Measurements from ENCODE around the gene UQCC3. TPM values are rescaled to one million over a fixed set of nuclear protein-coding genes. Genes with fewer than 3 reads are reported as not detected.

UQCC3 gene
- total and polyA plus RNA-seq, 9 donors, result 1.6 to 13.7 (median 8.9) TPM

DNA sequence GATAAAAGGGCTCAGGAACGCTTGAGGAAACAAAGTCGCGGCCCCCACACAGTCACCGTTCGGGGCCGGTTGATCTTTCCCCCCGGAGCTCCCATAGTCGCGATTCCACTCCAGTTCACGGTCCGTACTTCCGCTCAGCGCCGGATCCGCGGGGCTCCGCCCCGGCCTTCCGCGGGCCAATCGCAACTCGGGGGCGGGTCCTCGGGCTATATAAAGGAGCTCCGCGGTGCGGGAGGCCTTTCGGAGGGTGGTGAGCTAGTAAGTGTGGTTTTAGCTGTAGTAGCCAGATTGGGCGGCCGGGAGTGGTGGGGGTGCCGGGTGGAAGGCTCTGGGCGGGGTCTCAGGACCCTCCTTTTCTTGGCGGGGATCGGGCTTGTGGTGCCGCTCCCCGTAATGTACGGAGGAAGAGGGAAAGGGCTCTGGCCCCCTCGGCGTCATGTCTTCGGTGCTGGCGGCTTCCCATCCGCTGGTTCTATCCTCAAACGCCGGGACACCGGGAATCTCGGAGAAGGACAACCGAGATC lies 6.3 kb upstream of the UQCC3 start, which contains the start of the genes C11orf98 and CSKMT:
Gene C11orf98 (minus strand): TSS at position 136 of the 524 bp plus-strand sequence. CDS start 41 bp downstream, at position 95.
Gene CSKMT (plus strand): TSS at position 238 of the 524 bp plus-strand sequence. CDS start 568 bp downstream, outside the sequence.
- intact Hi-C loops (cut with DNase I), result no loop called here
- WGBS, 3 donors, result 0 to 1% (median 0%) methylated on average over 44 to 47 of the region's 47 CpGs
- Histone ChIP-seq H3K4me1 (ENCODE audit: insufficient read depth) (peaks cover 7% of the 10 kb centered on the region), H3K9me3 (no peaks in the 10 kb centered on the region), H3K36me3 (no peaks in the 10 kb centered on the region), H3K4me3 (peak within 1 kb of the TSS; percentile 71), H3K27me3 (no peaks in the 10 kb centered on the region), H3K27ac (peak within 1 kb of the TSS; percentile 75 to 79)
- DNase-seq, result peak; percentile 95 to 97 (median 97)
- TF ChIP-seq, protein P1, sequence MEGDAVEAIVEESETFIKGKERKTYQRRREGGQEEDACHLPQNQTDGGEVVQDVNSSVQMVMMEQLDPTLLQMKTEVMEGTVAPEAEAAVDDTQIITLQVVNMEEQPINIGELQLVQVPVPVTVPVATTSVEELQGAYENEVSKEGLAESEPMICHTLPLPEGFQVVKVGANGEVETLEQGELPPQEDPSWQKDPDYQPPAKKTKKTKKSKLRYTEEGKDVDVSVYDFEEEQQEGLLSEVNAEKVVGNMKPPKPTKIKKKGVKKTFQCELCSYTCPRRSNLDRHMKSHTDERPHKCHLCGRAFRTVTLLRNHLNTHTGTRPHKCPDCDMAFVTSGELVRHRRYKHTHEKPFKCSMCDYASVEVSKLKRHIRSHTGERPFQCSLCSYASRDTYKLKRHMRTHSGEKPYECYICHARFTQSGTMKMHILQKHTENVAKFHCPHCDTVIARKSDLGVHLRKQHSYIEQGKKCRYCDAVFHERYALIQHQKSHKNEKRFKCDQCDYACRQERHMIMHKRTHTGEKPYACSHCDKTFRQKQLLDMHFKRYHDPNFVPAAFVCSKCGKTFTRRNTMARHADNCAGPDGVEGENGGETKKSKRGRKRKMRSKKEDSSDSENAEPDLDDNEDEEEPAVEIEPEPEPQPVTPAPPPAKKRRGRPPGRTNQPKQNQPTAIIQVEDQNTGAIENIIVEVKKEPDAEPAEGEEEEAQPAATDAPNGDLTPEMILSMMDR (IDR thresholded peaks at IDR 0.05), result no peak
- peak; percentile 14 for TF ChIP-seq EP300 (IDR thresholded peaks at IDR 0.05)
- TF ChIP-seq POLR2A (IDR thresholded peaks at IDR 0.05), result peak; percentile 98

DNA sequence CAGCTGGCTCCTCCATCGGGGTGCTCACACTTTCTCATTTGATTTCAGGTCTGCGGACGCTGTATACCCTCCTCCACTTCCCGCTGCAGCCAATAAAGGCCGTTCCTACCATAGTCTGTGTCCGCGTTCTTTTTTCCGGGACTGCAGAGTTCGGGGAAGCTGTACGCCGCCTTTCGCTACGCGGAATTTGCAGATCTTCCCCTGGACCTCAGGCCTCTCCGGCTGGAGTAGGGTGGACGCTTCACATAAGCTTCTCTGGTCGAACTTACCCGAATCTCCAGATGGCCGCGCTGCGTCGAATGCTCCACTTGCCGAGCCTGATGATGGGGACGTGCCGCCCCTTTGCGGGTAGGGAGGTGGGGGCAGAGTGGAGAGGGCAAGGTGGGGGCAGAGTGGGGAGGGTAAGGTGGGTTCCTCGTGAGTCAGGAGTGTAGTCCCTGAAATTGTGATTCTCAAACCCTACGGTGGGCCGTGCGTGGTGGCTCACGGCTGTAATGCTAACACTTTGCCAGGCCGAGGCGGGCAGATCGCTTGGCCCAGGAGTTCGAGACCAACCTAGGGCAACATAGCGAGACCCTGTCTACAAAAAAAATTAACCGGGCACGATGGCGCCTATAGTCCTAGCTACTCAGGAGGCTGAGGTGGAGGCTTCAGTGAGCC lies 5.7 kb upstream of the UQCC3 start:
- Histone ChIP-seq H3K36me3 (no peaks in the 10 kb centered on the region), H3K9me3 (no peaks in the 10 kb centered on the region), H3K27me3 (no peaks in the 10 kb centered on the region), H3K4me3 (peak overlapping the region; percentile 71), H3K27ac (peak overlapping the region; percentile 10 to 79), H3K4me1 (ENCODE audit: insufficient read depth) (peaks cover 9% of the 10 kb centered on the region)
- intact Hi-C loops (cut with DNase I), result no loop called here
- TF ChIP-seq, protein P1 (IDR thresholded peaks at IDR 0.05), result no peak
- TF ChIP-seq EP300 (IDR thresholded peaks at IDR 0.05) (no peak), POLR2A (IDR thresholded peaks at IDR 0.05) (no peak)
- 1% methylated on average over 39 of the region's 39 CpGs for WGBS, 3 donors
- DNase-seq, result peak; percentile 61 to 77 (median 65)

DNA sequence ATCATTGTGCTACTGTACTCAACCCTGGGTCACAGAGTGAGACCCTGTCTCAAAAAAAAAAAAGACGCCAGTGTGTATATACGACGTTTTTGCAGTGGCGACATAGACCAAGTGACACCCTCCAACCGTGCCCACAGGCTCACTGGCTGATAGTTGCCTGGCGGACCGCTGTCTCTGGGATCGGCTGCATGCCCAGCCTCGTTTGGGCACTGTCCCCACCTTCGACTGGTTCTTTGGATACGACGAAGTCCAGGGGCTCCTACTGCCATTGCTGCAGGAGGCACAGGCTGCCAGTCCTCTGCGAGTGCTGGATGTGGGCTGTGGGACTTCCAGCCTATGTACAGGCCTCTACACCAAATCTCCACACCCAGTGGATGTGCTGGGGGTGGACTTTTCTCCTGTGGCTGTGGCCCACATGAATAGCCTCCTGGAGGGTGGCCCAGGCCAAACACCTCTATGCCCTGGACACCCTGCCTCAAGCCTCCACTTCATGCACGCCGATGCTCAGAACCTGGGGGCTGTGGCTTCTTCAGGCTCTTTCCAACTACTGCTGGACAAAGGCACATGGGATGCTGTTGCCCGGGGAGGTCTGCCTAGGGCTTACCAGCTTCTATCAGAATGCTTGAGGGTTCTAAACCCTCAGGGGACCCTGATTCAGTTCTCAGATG lies 5.1 kb upstream of the UQCC3 start:
- no peaks in the 10 kb centered on the region for H3K9me3 ChIP-seq
- TF ChIP-seq EP300 (IDR thresholded peaks at IDR 0.05), result no peak
- TF ChIP-seq, protein P1 (IDR thresholded peaks at IDR 0.05), result no peak
- TF ChIP-seq POLR2A (IDR thresholded peaks at IDR 0.05), result no peak
- H3K27ac ChIP-seq, result peak overlapping the region in 1 of 2 donors; percentile 79
- no peaks in the 10 kb centered on the region for H3K36me3 ChIP-seq
- H3K4me1 ChIP-seq (ENCODE audit: insufficient read depth), result peaks cover 11% of the 10 kb centered on the region
- intact Hi-C loops (cut with DNase I), result no loop called here
- 24 to 41% (median 27%) methylated on average over 16 of the region's 16 CpGs for WGBS, 3 donors
- H3K27me3 ChIP-seq, result no peaks in the 10 kb centered on the region
- no peak for DNase-seq
- H3K4me3 ChIP-seq, result peak overlapping the region; percentile 71

DNA sequence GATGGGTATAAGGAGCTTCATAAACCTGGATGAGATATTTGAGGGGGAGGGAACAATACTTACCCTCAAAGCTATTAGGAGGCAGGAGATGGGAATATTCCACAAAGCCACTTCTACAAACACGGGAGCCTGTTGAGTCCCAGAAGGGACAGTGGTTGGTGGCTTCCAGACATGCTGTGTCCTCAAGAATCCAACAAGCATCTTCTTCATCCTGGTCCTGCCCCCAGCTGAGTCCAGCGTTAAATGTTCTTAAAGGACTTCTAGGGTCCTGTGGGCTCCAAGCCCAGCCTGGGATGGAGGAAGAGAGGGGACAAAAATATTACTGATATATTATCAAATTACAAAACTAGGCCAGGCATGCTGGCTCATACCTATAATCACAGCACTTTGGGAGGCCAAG lies 4.0 kb upstream of the UQCC3 start:
- no peak overlapping the region for H3K4me3 ChIP-seq
- DNase-seq, result no peak
- H3K4me1 ChIP-seq (ENCODE audit: insufficient read depth), result peaks cover 11% of the 10 kb centered on the region
- no peaks in the 10 kb centered on the region for H3K36me3 ChIP-seq
- H3K27ac ChIP-seq, result no peak overlapping the region
- 62 to 76% (median 63%) methylated on average over 2 of the region's 2 CpGs for WGBS, 3 donors
- H3K9me3 ChIP-seq, result no peaks in the 10 kb centered on the region
- intact Hi-C loops (cut with DNase I), result no loop called here
- no peak for TF ChIP-seq POLR2A (IDR thresholded peaks at IDR 0.05)
- TF ChIP-seq EP300 (IDR thresholded peaks at IDR 0.05), result no peak
- TF ChIP-seq, protein P1 (IDR thresholded peaks at IDR 0.05), result no peak
- no peaks in the 10 kb centered on the region for H3K27me3 ChIP-seq
